IMR-90 (cell line): ENCODE measurements around the gene VCP. TPM values are rescaled to one million over a fixed set of nuclear protein-coding genes. Genes with fewer than 3 reads are reported as not detected.

Experiments used
- ATAC-seq: fragments of 200-7000 bp; cut with Tn5 transposase; 2 replicates; pipeline ENCODE4 v1.9.1; 2020; ENCODE audit warnings: low read depth, mild to moderate bottlenecking, moderate library complexity
- BruUV-seq: library from RNA; stranded (reverse); fragments of 400-500 nt; replicated peaks from 2 replicates; lab custom pipeline; 2021; lab: Mats Ljungman, UMichigan
- CTCF ChIA-PET: fragments of 300-600 bp; formaldehyde crosslinking; extraction: SDS; loops from one replicate; lab custom pipeline; 2021; ENCODE audit warnings: antibody characterized with exemption; lab: Yijun Ruan, JAX
- POLR2A ChIA-PET: fragments of 300-600 bp; sonication (Branson Sonifier 250); formaldehyde crosslinking; loops from one replicate; lab custom pipeline; 2022; ENCODE audit warnings: antibody characterized with exemption; ENCODE audit not compliant: unreplicated experiment; lab: Charles Lee
- DNase-seq: peaks from one replicate; pipeline ENCODE4 v3.0.0; 2013
- H2AFZ ChIP-seq: replicated peaks from 2 replicates; pipeline ENCODE3; 2013; ENCODE audit warnings: low read length, mild to moderate bottlenecking; ENCODE audit not compliant: poor library complexity
- H2AK5ac ChIP-seq: 2 replicates; pipeline ENCODE4 v1.6.1; 2013; ENCODE audit warnings: low read depth, low read length, inconsistent platforms
- H2AK9ac ChIP-seq: replicated peaks from 2 replicates; pipeline ENCODE3; 2013; ENCODE audit warnings: mild to moderate bottlenecking, low read depth, low read length, moderate library complexity; ENCODE audit not compliant: poor library complexity
- H2BK120ac ChIP-seq: 2 replicates; pipeline ENCODE4 v1.6.1; 2013; ENCODE audit warnings: low read depth, low read length, inconsistent platforms
- H2BK15ac ChIP-seq: 3 replicates; pipeline ENCODE4 v1.6.1; 2013; ENCODE audit warnings: low read depth, low read length, inconsistent platforms
- H2BK20ac ChIP-seq: 2 replicates; pipeline ENCODE4 v1.6.1; 2013; ENCODE audit warnings: low read depth, mild to moderate bottlenecking, inconsistent platforms, low read length, moderate library complexity
- H2BK5ac ChIP-seq: 2 replicates; pipeline ENCODE4 v1.6.1; 2013; ENCODE audit warnings: mild to moderate bottlenecking, low read depth, low read length, inconsistent platforms; ENCODE audit not compliant: poor library complexity, severe bottlenecking
- H3K14ac ChIP-seq: replicated peaks from 2 replicates; pipeline ENCODE4 v1.6.1; 2013; ENCODE audit warnings: low read depth, low read length, inconsistent platforms
- H3K18ac ChIP-seq: 2 replicates; pipeline ENCODE4 v1.6.1; 2013; ENCODE audit warnings: low read depth, low read length, control low read depth
- H3K23ac ChIP-seq: 2 replicates; pipeline ENCODE4 v1.6.1; 2013; ENCODE audit warnings: low read depth, low read length, inconsistent platforms
- H3K27ac ChIP-seq: 2 replicates; pipeline ENCODE4 v1.5.1; 2013; ENCODE audit warnings: mild to moderate bottlenecking, control low read depth, low read length; ENCODE audit not compliant: insufficient read depth
- H3K27me3 ChIP-seq: 2 replicates; pipeline ENCODE4 v1.6.1; 2013; ENCODE audit warnings: low read length; ENCODE audit not compliant: control insufficient read depth, insufficient read depth
- H3K36me3 ChIP-seq: 2 replicates; pipeline ENCODE4 v1.6.1; 2013; ENCODE audit warnings: low read length, mixed read lengths; ENCODE audit not compliant: control insufficient read depth, insufficient read depth
- H3K4ac ChIP-seq: 2 replicates; pipeline ENCODE4 v1.6.1; 2013; ENCODE audit warnings: low read depth, low read length, inconsistent platforms
- H3K4me1 ChIP-seq: 2 replicates; pipeline ENCODE4 v1.6.1; 2013; ENCODE audit warnings: low read length, mixed read lengths; ENCODE audit not compliant: control insufficient read depth, insufficient read depth
- H3K4me2 ChIP-seq: 2 replicates; pipeline ENCODE4 v1.6.1; 2013; ENCODE audit warnings: low read depth, mild to moderate bottlenecking, control low read depth, low read length, moderate library complexity
- H3K4me3 ChIP-seq: 2 replicates; pipeline ENCODE4 v1.5.1; 2013; ENCODE audit warnings: low read depth, mild to moderate bottlenecking, control low read depth, low read length, moderate library complexity; ENCODE audit not compliant: insufficient read depth
- H3K56ac ChIP-seq: 2 replicates; pipeline ENCODE4 v1.6.1; 2013; ENCODE audit warnings: low read length, inconsistent platforms; ENCODE audit not compliant: insufficient read depth; ENCODE audit errors: extremely low read depth
- H3K79me1 ChIP-seq, 2 experiments: 2 replicates each; pipeline ENCODE4 v1.6.1; 2013; ENCODE audit warnings: low read length in 2 of 2, inconsistent platforms in 1 of 2, low read depth in 1 of 2
- H3K9ac ChIP-seq: 2 replicates; pipeline ENCODE4 v1.6.1; 2013; ENCODE audit warnings: low read depth, low read length, control low read depth
- H3K9me1 ChIP-seq: 2 replicates; pipeline ENCODE4 v1.6.1; 2013; ENCODE audit warnings: low read length, inconsistent platforms; ENCODE audit not compliant: insufficient read depth
- H3K9me3 ChIP-seq: 2 replicates; pipeline ENCODE4 v1.6.1; 2013; ENCODE audit warnings: low read length; ENCODE audit not compliant: control insufficient read depth, insufficient read depth
- H4K20me1 ChIP-seq: 2 replicates; pipeline ENCODE4 v1.6.1; 2013; ENCODE audit warnings: low read length, inconsistent platforms; ENCODE audit not compliant: insufficient read depth
- H4K5ac ChIP-seq: 2 replicates; pipeline ENCODE4 v1.6.1; 2013; ENCODE audit warnings: mild to moderate bottlenecking, low read depth, low read length, control low read depth
- H4K8ac ChIP-seq, 2 experiments: 2 replicates each; pipeline ENCODE4 v1.6.1; 2013; ENCODE audit warnings: low read depth in 2 of 2, low read length in 2 of 2, control low read depth in 1 of 2, inconsistent platforms in 1 of 2
- H4K91ac ChIP-seq: 2 replicates; pipeline ENCODE4 v1.6.1; 2013; ENCODE audit warnings: low read depth, low read length, inconsistent platforms; ENCODE audit not compliant: insufficient read depth
- MAFK ChIP-seq: IDR thresholded peaks from 2 replicates; pipeline ENCODE4 v1.6.1; 2012; ENCODE audit warnings: low read depth, low read length, improper control_type of control experiment
- MXI1 ChIP-seq: IDR thresholded peaks from 2 replicates; pipeline ENCODE4 v1.6.1; 2012; ENCODE audit warnings: low read depth, mild to moderate bottlenecking, low read length, moderate library complexity, borderline replicate concordance
- POLR2A ChIP-seq: IDR thresholded peaks from 2 replicates; pipeline ENCODE4 v1.6.1; 2012; ENCODE audit warnings: mild to moderate bottlenecking, low read depth, low read length
- SMC3 ChIP-seq: fragments of 150-350 bp; IDR thresholded peaks from 2 replicates; pipeline ENCODE4 v1.6.1; 2016; ENCODE audit warnings: low read depth, mild to moderate bottlenecking, antibody characterized with exemption, low read length, moderate library complexity
- WGBS, 2 experiments: methylation state at CpG; one replicate each; pipeline versions ENCODE4 v1.1.5 to v1.1.7; 2013; ENCODE audit warnings: missing lambda C conversion rate in 2 of 2; ENCODE audit not compliant: insufficient read length in 1 of 2; ENCODE audit errors: extremely low coverage in 2 of 2; 5-methylcytosine and 5-hydroxymethylcytosine counted together
- dilution Hi-C: fragments of 300-500 bp; cut with HindIII; formaldehyde crosslinking; loops from one replicate; pipeline ENCODE4 v1.14.3; 2018; ENCODE audit warnings: low sequenced_read_pairs; ENCODE audit not compliant: unreplicated experiment
- in situ Hi-C: fragments of 300-500 bp; cut with MboI; formaldehyde crosslinking; loops from 3 replicates; pipeline ENCODE4 v1.14.3; 2019; ENCODE audit warnings: low sequenced_read_pairs, inconsistent platforms, mixed read lengths
- intact Hi-C: fragments of 100-400 bp; cut with micrococcal nuclease; formaldehyde crosslinking; loops from 2 replicates; pipeline ENCODE4 v1.10.0; 2022
- polyA plus RNA-seq, 3 experiments: library from polyadenylated mRNA; depleted of rRNA; stranded (reverse); fragments of >200 nt; gene quantifications; 2 replicates each; pipeline ENCODE4 v1.2.3, GENCODE V29; 2012; ENCODE audit warnings: low replicate concordance in 1 of 3
- total RNA-seq: library from RNA; depleted of rRNA; stranded (reverse); fragments of >200 nt; gene quantifications from 2 replicates; pipeline ENCODE4 v1.2.3, GENCODE V29; 2012
- TF ChIP-seq, protein P1 (sequence below): fragments of 150-350 bp; IDR thresholded peaks from 2 replicates; pipeline ENCODE4 v1.6.1; 2016; ENCODE audit warnings: low read depth, mild to moderate bottlenecking, low read length, moderate library complexity, borderline replicate concordance

The VCP gene
- total and polyA plus RNA-seq, 2 of the 4 experiments (the other 2 are of a cell fraction), result 292 to 516 TPM

DNA sequence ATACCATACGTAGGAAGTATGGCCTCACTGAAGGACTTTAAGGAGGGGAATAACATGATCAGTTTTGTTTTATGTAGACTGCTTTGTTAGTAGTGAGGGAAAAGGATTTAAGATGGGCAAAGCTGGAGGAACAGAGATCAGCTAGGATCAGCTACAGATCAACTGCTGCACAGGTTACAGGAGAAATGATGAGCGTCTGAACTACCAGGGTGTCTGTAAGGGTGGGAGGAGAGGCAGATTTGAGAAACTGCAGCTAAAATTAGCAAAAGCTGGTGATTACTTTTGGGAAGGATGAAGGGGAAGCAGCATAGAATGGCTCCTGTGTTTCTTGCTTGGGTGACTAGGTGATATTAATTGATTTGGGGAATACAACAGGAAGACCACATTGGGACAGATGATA is 39.3 kb downstream of the VCP start:
- Histone ChIP-seq H4K5ac (no peak overlapping the region), H3K4me3 (no peak overlapping the region), H3K36me3 (no peaks in the 10 kb centered on the region; the same call in 1 of the 2 replicates), H3K4me2 (no peak overlapping the region), H3K23ac (no peak overlapping the region), H3K4ac (no peak overlapping the region), H3K9me3 (no peaks in the 10 kb centered on the region), H3K4me1 (peaks cover 4% of the 10 kb centered on the region), H3K56ac (no peak overlapping the region), H3K9me1 (0 out of 2 replicates have a peak, but pooled peaks cover 5% of the 10 kb centered on the region), H2AK5ac (no peak overlapping the region), H2BK5ac (no peak overlapping the region), H4K91ac (no peak overlapping the region), H2AFZ (no peak overlapping the region), H3K14ac (no peak overlapping the region), H2AK9ac (no peak overlapping the region), H3K27me3 (no peaks in the 10 kb centered on the region), H2BK20ac (no peak overlapping the region), H4K20me1 (no peaks in the 10 kb centered on the region), H2BK120ac (no peak overlapping the region), H3K18ac (no peak overlapping the region), H3K27ac (no peak overlapping the region), H3K9ac (no peak overlapping the region), H4K8ac (no peak overlapping the region), H3K79me1 (no peaks in the 10 kb centered on the region), H2BK15ac (no peak overlapping the region)
- ATAC-seq, result no peak
- 100% methylated on average over 2 of the region's 2 CpGs; no CpG with 5 or more reads in 1 of the 2 experiments for WGBS, 2 experiments
- POLR2A ChIA-PET, result no interaction called here
- CTCF ChIA-PET, result interaction anchor here (0.6 to 1.5 kb wide), 4 partner anchors 18 to 385 kb away, joined by 3 to 8 read pairs (median 4); no protein-coding TSS in a partner anchor
- in situ Hi-C loops (no loop called here), intact Hi-C loops (no loop called here), dilution Hi-C loops (no loop called here)
- no TSS peak for BruUV-seq
- TF ChIP-seq POLR2A (no peak), MXI1 (no peak), MAFK (no peak), SMC3 (no peak)
- TF ChIP-seq, protein P1, sequence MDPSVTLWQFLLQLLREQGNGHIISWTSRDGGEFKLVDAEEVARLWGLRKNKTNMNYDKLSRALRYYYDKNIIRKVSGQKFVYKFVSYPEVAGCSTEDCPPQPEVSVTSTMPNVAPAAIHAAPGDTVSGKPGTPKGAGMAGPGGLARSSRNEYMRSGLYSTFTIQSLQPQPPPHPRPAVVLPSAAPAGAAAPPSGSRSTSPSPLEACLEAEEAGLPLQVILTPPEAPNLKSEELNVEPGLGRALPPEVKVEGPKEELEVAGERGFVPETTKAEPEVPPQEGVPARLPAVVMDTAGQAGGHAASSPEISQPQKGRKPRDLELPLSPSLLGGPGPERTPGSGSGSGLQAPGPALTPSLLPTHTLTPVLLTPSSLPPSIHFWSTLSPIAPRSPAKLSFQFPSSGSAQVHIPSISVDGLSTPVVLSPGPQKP, result no peak
- DNase-seq, result no peak
